ENCODE data around the gene ARHGEF19. TPM values are rescaled to one million over a fixed set of nuclear protein-coding genes. Genes with fewer than 3 reads are reported as not detected.

Gene ARHGEF19
- total RNA-seq, 2 donors from 2014 or later = 14.8 to 17.5 TPM

- no peaks in the 10 kb centered on the region for H3K9me3 ChIP-seq (ENCODE audit: control insufficient read depth, low read length)
- H3K27ac Mint-ChIP-seq = peak overlapping the region; percentile 15
- H3K4me1 ChIP-seq (ENCODE audit: control insufficient read depth, insufficient read depth, low read length) = peaks cover 9% of the 10 kb centered on the region
- DNase-seq = no peak
- no peaks in the 10 kb centered on the region for H3K9me3 Mint-ChIP-seq
- no peak for TF ChIP-seq CTCF (conservative IDR thresholded peaks at IDR 0.05)
- H3K27ac ChIP-seq (ENCODE audit: low read depth, low read length) = no peak overlapping the region
- 91 to 97% methylated on average over 8 to 13 of the region's 13 CpGs for WGBS, 2 experiments (ENCODE audit: insufficient coverage in 1 of 2, insufficient read length in 1 of 2)
- no peak overlapping the region for H3K4me3 ChIP-seq (ENCODE audit: low read length)
- H3K4me3 Mint-ChIP-seq = no peak overlapping the region
- H3K27me3 Mint-ChIP-seq (ENCODE audit: insufficient read depth) = no peaks in the 10 kb centered on the region
- no peaks in the 10 kb centered on the region for H3K27me3 ChIP-seq (ENCODE audit: control insufficient read depth, insufficient read depth, low read length, poor library complexity, severe bottlenecking)
- no peaks in the 10 kb centered on the region for H3K36me3 ChIP-seq (ENCODE audit: control insufficient read depth, insufficient read depth, low read length)
- H3K4me1 Mint-ChIP-seq = peaks cover 16% of the 10 kb centered on the region
- H3K9ac ChIP-seq (ENCODE audit: extremely low read depth, low read length, poor library complexity, severe bottlenecking) = no peak overlapping the region
- no peaks in the 10 kb centered on the region for H3K36me3 Mint-ChIP-seq (ENCODE audit: low read depth)
Measured at GRCh38 chr1:16183179-16183578, 29.3 kb downstream of the ARHGEF19 start.

- peaks cover 9% of the 10 kb centered on the region for H3K4me1 ChIP-seq (ENCODE audit: control insufficient read depth, insufficient read depth, low read length)
- H3K36me3 ChIP-seq (ENCODE audit: control insufficient read depth, insufficient read depth, low read length) = no peaks in the 10 kb centered on the region
- Mint-ChIP-seq H3K4me1 (peaks cover 16% of the 10 kb centered on the region), H3K27me3 (ENCODE audit: insufficient read depth) (no peaks in the 10 kb centered on the region), H3K4me3 (no peak overlapping the region), H3K36me3 (ENCODE audit: low read depth) (no peaks in the 10 kb centered on the region), H3K27ac (peak overlapping the region; percentile 96), H3K9me3 (no peaks in the 10 kb centered on the region)
- peak overlapping the region; percentile 68 for H3K27ac ChIP-seq (ENCODE audit: low read depth, low read length)
- no peak overlapping the region for H3K4me3 ChIP-seq (ENCODE audit: low read length)
- H3K9me3 ChIP-seq (ENCODE audit: control insufficient read depth, low read length) = no peaks in the 10 kb centered on the region
- H3K9ac ChIP-seq (ENCODE audit: extremely low read depth, low read length, poor library complexity, severe bottlenecking) = peak overlapping the region; percentile 30
- peak; percentile 96 for DNase-seq
- no peaks in the 10 kb centered on the region for H3K27me3 ChIP-seq (ENCODE audit: control insufficient read depth, insufficient read depth, low read length, poor library complexity, severe bottlenecking)
- 61 to 76% methylated on average over 11 to 18 of the region's 18 CpGs for WGBS, 2 experiments (ENCODE audit: insufficient coverage in 1 of 2, insufficient read length in 1 of 2)
- TF ChIP-seq CTCF (conservative IDR thresholded peaks at IDR 0.05) = no peak
Measured at GRCh38 chr1:16181887-16182719, 30.3 kb downstream of the ARHGEF19 start.

- H3K9me3 Mint-ChIP-seq = no peaks in the 10 kb centered on the region
- no peak overlapping the region for H3K4me3 Mint-ChIP-seq
- H3K27ac ChIP-seq (ENCODE audit: low read depth, low read length) = no peak overlapping the region
- no peak for DNase-seq
- no peaks in the 10 kb centered on the region for H3K9me3 ChIP-seq (ENCODE audit: control insufficient read depth, low read length)
- H3K4me1 Mint-ChIP-seq = peaks cover 16% of the 10 kb centered on the region
- no peaks in the 10 kb centered on the region for H3K27me3 Mint-ChIP-seq (ENCODE audit: insufficient read depth)
- no peaks in the 10 kb centered on the region for H3K36me3 Mint-ChIP-seq (ENCODE audit: low read depth)
- no peak overlapping the region for H3K4me3 ChIP-seq (ENCODE audit: low read length)
- no peaks in the 10 kb centered on the region for H3K36me3 ChIP-seq (ENCODE audit: control insufficient read depth, insufficient read depth, low read length)
- TF ChIP-seq CTCF (conservative IDR thresholded peaks at IDR 0.05) = no peak
- no peak overlapping the region for H3K27ac Mint-ChIP-seq
- H3K4me1 ChIP-seq (ENCODE audit: control insufficient read depth, insufficient read depth, low read length) = peaks cover 9% of the 10 kb centered on the region
- H3K27me3 ChIP-seq (ENCODE audit: control insufficient read depth, insufficient read depth, low read length, poor library complexity, severe bottlenecking) = no peaks in the 10 kb centered on the region
- 89 to 97% methylated on average over 4 to 13 of the region's 13 CpGs for WGBS, 2 experiments (ENCODE audit: insufficient coverage in 1 of 2, insufficient read length in 1 of 2)
- no peak overlapping the region for H3K9ac ChIP-seq (ENCODE audit: extremely low read depth, low read length, poor library complexity, severe bottlenecking)
Measured at GRCh38 chr1:16180291-16180824, 32.1 kb downstream of the ARHGEF19 start.
